Measurements from ENCODE around the gene RPS19BP1.

The RPS19BP1 gene

GRCh38 chr22:39529487-39529851, 3.1 kb downstream of the RPS19BP1 start:
- H3K9ac ChIP-seq (ENCODE audit: insufficient read length): no peak overlapping the region
- DNase-seq (ENCODE audit: low read depth, low spot score): no peak
- 0 out of 2 replicates have a peak overlapping the region, but pooled peaks have one; percentile 3 for H3K4me3 ChIP-seq
- no peak for TF ChIP-seq EZH2 (IDR thresholded peaks at IDR 0.05)
- TF ChIP-seq FOXP2 (optimal IDR thresholded peaks at IDR 0.05; ENCODE audit: control extremely low read depth, extremely low read length, insufficient read depth): no peak
- H3K36me3 ChIP-seq (ENCODE audit: insufficient read depth, low read length): peaks cover 22% of the 10 kb centered on the region
- H3K9me3 ChIP-seq (ENCODE audit: low read depth, low read length): no peaks in the 10 kb centered on the region
- no peak overlapping the region for H3K27ac ChIP-seq

GRCh38 chr22:39528681-39529486, 3.7 kb downstream of the RPS19BP1 start:
- 0 out of 2 replicates have a peak overlapping the region, but pooled peaks have one; percentile 5 for H3K27ac ChIP-seq
- TF ChIP-seq POLR2AphosphoS5 (IDR thresholded peaks at IDR 0.05; ENCODE audit: borderline replicate concordance, low read depth, low read length) (peak; percentile 45; the same call in 1 of the 2 replicates), FOXP2 (optimal IDR thresholded peaks at IDR 0.05; ENCODE audit: control extremely low read depth, extremely low read length, insufficient read depth) (no peak)

DNA sequence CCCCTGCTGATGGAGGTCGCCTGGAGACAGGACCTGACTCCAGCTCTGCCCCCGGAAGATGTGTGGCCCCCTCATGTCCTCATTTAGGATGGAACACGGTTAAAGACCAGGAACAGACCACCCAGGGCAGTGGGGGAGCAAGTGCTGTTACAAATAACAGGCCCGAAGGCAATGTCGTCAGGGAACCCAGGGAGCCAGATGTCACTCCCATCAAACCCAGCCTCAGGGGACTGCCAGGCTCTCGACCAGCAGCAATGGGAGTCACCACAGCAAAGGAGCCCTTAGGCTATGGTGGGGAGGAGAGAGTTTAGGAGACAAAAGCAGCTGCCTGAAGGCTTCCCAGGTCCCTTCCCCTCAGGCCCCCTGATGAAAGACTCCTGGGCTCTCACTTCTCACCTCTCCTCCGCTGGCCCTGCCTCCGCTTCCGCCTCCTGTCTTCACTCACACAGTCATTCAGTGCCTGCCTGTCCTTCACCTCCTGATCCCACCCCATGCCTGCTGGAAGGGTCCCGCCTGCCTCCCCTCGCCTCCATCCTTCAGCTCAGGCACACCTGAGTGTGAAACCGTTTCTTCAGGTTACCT, 4.4 kb downstream of the RPS19BP1 start:
- Histone ChIP-seq H3K4me3 (no peak overlapping the region), H3K36me3 (ENCODE audit: insufficient read depth, low read length) (peaks cover 31% of the 10 kb centered on the region), H3K9ac (ENCODE audit: insufficient read length) (no peak overlapping the region), H3K9me3 (ENCODE audit: low read depth, low read length) (no peaks in the 10 kb centered on the region), H3K27ac (0 out of 2 replicates have a peak overlapping the region, but pooled peaks have one; percentile 5)
- TF ChIP-seq FOXP2 (optimal IDR thresholded peaks at IDR 0.05; ENCODE audit: control extremely low read depth, extremely low read length, insufficient read depth): no peak
- no peak for TF ChIP-seq EZH2 (IDR thresholded peaks at IDR 0.05)
- no peak for TF ChIP-seq POLR2AphosphoS5 (IDR thresholded peaks at IDR 0.05; ENCODE audit: borderline replicate concordance, low read depth, low read length)
- no peak for DNase-seq (ENCODE audit: low read depth, low spot score)

More at GRCh38 chr22:39528681-39529486, 3.7 kb downstream of the RPS19BP1 start:
- Histone ChIP-seq H3K9me3 (ENCODE audit: low read depth, low read length) (no peaks in the 10 kb centered on the region), H3K4me3 (peak overlapping the region; percentile 15; the same call in 1 of the 2 replicates), H3K9ac (ENCODE audit: insufficient read length) (no peak overlapping the region), H3K36me3 (ENCODE audit: insufficient read depth, low read length) (peaks cover 27% of the 10 kb centered on the region)
- peak; percentile 70 for DNase-seq (ENCODE audit: low read depth, low spot score)

GRCh38 chr22:39527481-39527961, 5.0 kb downstream of the RPS19BP1 start:
- peaks cover 37% of the 10 kb centered on the region for H3K36me3 ChIP-seq (ENCODE audit: insufficient read depth, low read length)
- no peak overlapping the region for H3K4me3 ChIP-seq
- no peak for DNase-seq (ENCODE audit: low read depth, low spot score)
- no peak for TF ChIP-seq POLR2AphosphoS5 (IDR thresholded peaks at IDR 0.05; ENCODE audit: borderline replicate concordance, low read depth, low read length)
- no peak for TF ChIP-seq EZH2 (IDR thresholded peaks at IDR 0.05)
- TF ChIP-seq FOXP2 (optimal IDR thresholded peaks at IDR 0.05; ENCODE audit: control extremely low read depth, extremely low read length, insufficient read depth): no peak
- peak overlapping the region; percentile 31; the same call in 1 of the 2 replicates for H3K27ac ChIP-seq
- H3K9me3 ChIP-seq (ENCODE audit: low read depth, low read length): no peaks in the 10 kb centered on the region
- no peak overlapping the region for H3K9ac ChIP-seq (ENCODE audit: insufficient read length)

DNA sequence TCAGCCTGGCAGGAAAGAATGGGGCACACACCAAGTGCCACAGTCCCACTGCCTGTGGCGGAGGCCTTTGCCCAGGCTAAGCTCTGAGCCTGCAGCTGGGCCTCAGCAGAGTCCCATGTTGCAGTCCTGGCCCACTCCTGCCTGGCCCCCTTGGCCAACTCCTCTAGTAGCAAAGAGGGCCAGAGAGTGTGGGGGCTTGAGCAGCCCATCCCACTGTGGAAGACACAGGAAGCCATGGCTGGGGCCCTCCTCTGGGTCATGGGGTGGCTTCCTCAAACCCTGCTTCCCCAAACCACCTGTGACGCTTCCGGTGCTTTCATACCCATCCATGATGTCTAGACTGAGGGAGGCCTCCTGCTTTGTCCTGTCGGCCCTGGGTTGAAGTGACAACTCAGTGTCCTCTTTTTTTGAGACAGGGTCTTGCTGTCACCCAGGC, 5.8 kb downstream of the RPS19BP1 start:
- TF ChIP-seq EZH2 (IDR thresholded peaks at IDR 0.05) (no peak), POLR2AphosphoS5 (IDR thresholded peaks at IDR 0.05; ENCODE audit: borderline replicate concordance, low read depth, low read length) (no peak), FOXP2 (optimal IDR thresholded peaks at IDR 0.05; ENCODE audit: control extremely low read depth, extremely low read length, insufficient read depth) (no peak)
- Histone ChIP-seq H3K27ac (peak overlapping the region; percentile 46; the same call in 1 of the 2 replicates), H3K9me3 (ENCODE audit: low read depth, low read length) (no peaks in the 10 kb centered on the region), H3K36me3 (ENCODE audit: insufficient read depth, low read length) (peaks cover 45% of the 10 kb centered on the region), H3K9ac (ENCODE audit: insufficient read length) (no peak overlapping the region), H3K4me3 (no peak overlapping the region)
- DNase-seq (ENCODE audit: low read depth, low spot score): no peak

DNA sequence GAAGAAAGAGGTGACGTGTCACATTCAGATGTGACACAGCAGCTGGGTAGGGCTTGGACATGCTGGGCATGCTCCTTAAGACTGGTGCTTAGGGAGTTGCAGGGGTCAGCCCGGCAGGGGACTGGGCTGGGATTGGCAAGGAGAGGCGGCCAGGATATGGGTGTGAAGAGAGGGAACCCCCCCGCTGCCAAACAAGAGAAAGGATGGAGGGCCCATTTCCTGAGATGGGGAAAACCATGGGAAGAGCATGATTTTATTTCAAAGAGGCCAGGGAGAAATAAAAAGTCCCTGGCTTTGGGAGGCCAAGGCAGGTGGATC, 6.9 kb downstream of the RPS19BP1 start:
- Histone ChIP-seq H3K9me3 (ENCODE audit: low read depth, low read length) (no peaks in the 10 kb centered on the region), H3K9ac (ENCODE audit: insufficient read length) (no peak overlapping the region), H3K27ac (peak overlapping the region; percentile 51), H3K36me3 (ENCODE audit: insufficient read depth, low read length) (peaks cover 51% of the 10 kb centered on the region), H3K4me3 (no peak overlapping the region)
- no peak for DNase-seq (ENCODE audit: low read depth, low spot score)
- TF ChIP-seq FOXP2 (optimal IDR thresholded peaks at IDR 0.05; ENCODE audit: control extremely low read depth, extremely low read length, insufficient read depth) (no peak), EZH2 (IDR thresholded peaks at IDR 0.05) (no peak), POLR2AphosphoS5 (IDR thresholded peaks at IDR 0.05; ENCODE audit: borderline replicate concordance, low read depth, low read length) (no peak)

DNA sequence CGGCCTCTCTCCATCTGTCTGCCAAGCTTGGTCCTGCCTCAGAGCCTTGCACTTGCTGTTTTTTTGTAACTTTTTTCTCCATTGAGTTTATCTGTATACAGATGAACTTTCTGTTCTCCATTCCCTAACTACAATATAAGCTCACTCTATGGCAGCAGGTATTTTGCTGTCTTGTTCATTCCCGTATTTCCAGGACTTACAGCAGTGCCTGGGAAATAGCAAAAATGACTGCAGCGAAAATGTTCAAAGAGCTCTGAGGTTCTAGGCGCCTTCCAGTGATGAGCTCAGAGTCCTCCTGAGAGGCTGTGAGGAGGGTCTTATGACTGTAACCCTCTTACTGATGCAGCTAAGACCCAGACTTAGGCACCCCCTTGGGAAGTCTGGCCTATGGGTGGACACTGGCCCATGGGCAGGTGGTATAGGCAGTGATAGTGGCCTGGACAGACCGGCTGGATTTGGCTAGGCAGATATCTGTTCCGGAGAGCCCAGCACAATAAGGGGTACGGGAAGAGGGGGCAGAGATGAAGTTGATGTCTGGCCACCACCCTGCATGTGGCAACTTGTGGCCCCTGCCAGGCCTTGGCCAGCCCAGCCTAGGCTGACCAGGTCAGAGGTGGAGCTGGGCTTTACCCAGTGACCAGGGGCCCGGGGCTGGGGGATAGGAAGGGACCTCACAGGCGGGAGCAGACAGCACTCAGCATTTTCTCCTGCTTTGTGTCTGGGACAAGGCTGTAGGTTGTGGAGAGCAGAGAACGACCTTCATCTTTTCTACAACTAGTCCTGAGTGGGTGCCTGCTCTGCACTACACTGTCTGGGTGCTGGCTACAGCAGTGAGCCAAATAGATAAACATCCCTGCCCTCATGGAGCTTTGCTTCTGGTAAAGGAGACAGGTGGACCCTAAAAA, 7.5 kb downstream of the RPS19BP1 start:
- no peak for DNase-seq (ENCODE audit: low read depth, low spot score)
- Histone ChIP-seq H3K9me3 (ENCODE audit: low read depth, low read length) (no peaks in the 10 kb centered on the region), H3K36me3 (ENCODE audit: insufficient read depth, low read length) (peaks cover 45% of the 10 kb centered on the region), H3K27ac (peak overlapping the region; percentile 51), H3K9ac (ENCODE audit: insufficient read length) (no peak overlapping the region), H3K4me3 (no peak overlapping the region)
- TF ChIP-seq POLR2AphosphoS5 (IDR thresholded peaks at IDR 0.05; ENCODE audit: borderline replicate concordance, low read depth, low read length) (no peak; the same call in 1 of the 2 replicates), FOXP2 (optimal IDR thresholded peaks at IDR 0.05; ENCODE audit: control extremely low read depth, extremely low read length, insufficient read depth) (no peak), EZH2 (IDR thresholded peaks at IDR 0.05) (no peak)
